ENCODE measurements around the gene CHAT.

Gene CHAT

GRCh38 chr10:49612513-49613164 is 1.2 kb upstream of the CHAT start:
- no peak for DNase-seq

- DNase-seq: no peak
Measured at GRCh38 chr10:49613165-49613881, 514 bp upstream of the CHAT start.

GRCh38 chr10:49614242-49615198 is 683 bp downstream of the CHAT start:
- DNase-seq: no peak

- no peak for DNase-seq
Measured at GRCh38 chr10:49615213-49615612, 1.4 kb downstream of the CHAT start.

GRCh38 chr10:49615721-49616120 is 1.9 kb downstream of the CHAT start:
- DNase-seq: no peak

- DNase-seq: no peak
Measured at GRCh38 chr10:49616421-49617101, 2.7 kb downstream of the CHAT start.

- DNase-seq: no peak
Measured at GRCh38 chr10:49617121-49618020, 3.5 kb downstream of the CHAT start.

GRCh38 chr10:49618821-49619220 is 5.0 kb downstream of the CHAT start:
- no peak for DNase-seq

GRCh38 chr10:49619613-49620012 is 5.8 kb downstream of the CHAT start:
- DNase-seq: no peak

GRCh38 chr10:49620286-49620810 is 6.5 kb downstream of the CHAT start:
- DNase-seq: no peak

- no peak for DNase-seq
Measured at GRCh38 chr10:49620841-49621378, 7.1 kb downstream of the CHAT start.

- DNase-seq: no peak
Measured at GRCh38 chr10:49621561-49621960, 7.7 kb downstream of the CHAT start.

- DNase-seq: no peak
Measured at GRCh38 chr10:49622426-49623425, 8.9 kb downstream of the CHAT start.

- DNase-seq: no peak
Measured at GRCh38 chr10:49624629-49625028, 10.8 kb downstream of the CHAT start.

- DNase-seq: no peak
Measured at GRCh38 chr10:49625411-49625810, 11.6 kb downstream of the CHAT start.

GRCh38 chr10:49627038-49627437 is 13.2 kb downstream of the CHAT start:
- DNase-seq: no peak

- no peak for DNase-seq
Measured at GRCh38 chr10:49627644-49628247, 13.9 kb downstream of the CHAT start.

- no peak for DNase-seq
Measured at GRCh38 chr10:49628599-49628998, 14.8 kb downstream of the CHAT start.

GRCh38 chr10:49629431-49629881 is 15.6 kb downstream of the CHAT start:
- no peak for DNase-seq

Measured in kidney glomerular epithelial cell (primary cell).